K562 (cell line): ENCODE results near the gene ADM. TPM values are rescaled to one million over a fixed set of nuclear protein-coding genes. Genes with fewer than 3 reads are reported as not detected.

Experiments used
- ATAC-seq: fragments of 200-7000 bp; cut with Tn5 transposase; 3 replicates; pipeline ENCODE4 v1.9.1; 2020; ENCODE audit warnings: moderate library complexity
- BruUV-seq: library from RNA; stranded (reverse); fragments of 400-500 nt; replicated peaks from 2 replicates; lab custom pipeline; 2021; lab: Mats Ljungman, UMichigan
- CTCF ChIA-PET: fragments of 300-600 bp; formaldehyde crosslinking; extraction: SDS; loops from one replicate; lab custom pipeline; 2021; ENCODE audit warnings: low intra/inter-chr PET ratio; lab: Yijun Ruan, JAX
- POLR2A ChIA-PET: fragments of 300-600, 350-650 bp; sonication (Branson Sonifier 250); formaldehyde crosslinking; extraction: SDS; loops from one replicate; lab custom pipeline; 2021; ENCODE audit warnings: antibody characterized with exemption, inconsistent platforms; lab: Yijun Ruan, JAX
- DNase-seq, 4 experiments: peaks; one replicate each; pipeline versions ENCODE4 v3.0.0 to v3.0.0-alpha.2; 2011 to 2018; ENCODE audit warnings: low spot score in 3 of 4, mixed read lengths in 3 of 4; ENCODE audit errors: extremely low read depth in 1 of 4
- FAIRE-seq: peaks from 2 replicates; lab custom pipeline; 2011; peaks lifted over from hg19 to GRCh38; lab: Jason Lieb, UNC
- H2AFZ ChIP-seq: 2 replicates; pipeline ENCODE4 v1.6.0; 2011; ENCODE audit warnings: low read depth, low read length, control low read depth, inconsistent platforms
- H3K27ac ChIP-seq: fragments of 200-600 bp; 3 replicates; pipeline ENCODE4 v1.8.0; 2011; ENCODE audit warnings: low read depth, mild to moderate bottlenecking, control low read depth, inconsistent platforms, low read length, moderate library complexity, mixed read lengths; ENCODE audit errors: extremely low read depth
- H3K27me3 ChIP-seq, 2 experiments: fragments of 300-600 bp in 1 of 2; 2 replicates in 1 of 2; 3 replicates in 1 of 2; pipeline versions ENCODE4 v1.6.0 to v1.8.0; 2011; ENCODE audit warnings: inconsistent platforms in 2 of 2, low read length in 2 of 2, mild to moderate bottlenecking in 1 of 2, mixed read lengths in 1 of 2, moderate library complexity in 1 of 2; ENCODE audit not compliant: control insufficient read depth in 2 of 2, insufficient read depth in 2 of 2
- H3K36me3 ChIP-seq: fragments of 300-600 bp; 3 replicates; pipeline ENCODE4 v1.8.0; 2011; ENCODE audit warnings: mild to moderate bottlenecking, low read length, inconsistent platforms; ENCODE audit not compliant: control insufficient read depth, insufficient read depth
- H3K4me1 ChIP-seq, 2 experiments: fragments of 200-600 bp in 1 of 2; replicated peaks in 1 of 2; 2 replicates in 1 of 2; 3 replicates in 1 of 2; pipeline versions ENCODE4 v1.5.1 to v1.8.0; 2011; ENCODE audit warnings: inconsistent platforms in 2 of 2, low read length in 2 of 2, mild to moderate bottlenecking in 1 of 2, mixed read lengths in 1 of 2, moderate library complexity in 1 of 2; ENCODE audit not compliant: control insufficient read depth in 2 of 2, insufficient read depth in 2 of 2
- H3K4me2 ChIP-seq: 2 replicates; pipeline ENCODE4 v1.6.1; 2011; ENCODE audit warnings: low read length, control low read depth, inconsistent platforms, mixed read lengths; ENCODE audit not compliant: insufficient read depth
- H3K4me3 ChIP-seq: fragments of 200-600 bp; sonication (generic), shearing (Covaris generic); 2 replicates; pipeline ENCODE4 v1.5.1; 2016; ENCODE audit warnings: control low read depth, inconsistent platforms
- H3K79me2 ChIP-seq: fragments of 200-600 bp; 3 replicates; pipeline ENCODE4 v1.8.0; 2011; ENCODE audit warnings: low read length, inconsistent platforms; ENCODE audit not compliant: control insufficient read depth, insufficient read depth
- H3K9ac ChIP-seq, 2 experiments: 2 replicates each; pipeline versions ENCODE4 v1.6.0 to v1.6.1; 2011; ENCODE audit warnings: low read depth in 2 of 2, low read length in 2 of 2, control low read depth in 1 of 2, inconsistent platforms in 1 of 2, mild to moderate bottlenecking in 1 of 2, mixed read lengths in 1 of 2; ENCODE audit not compliant: insufficient read depth in 1 of 2
- H3K9me1 ChIP-seq: one replicate; pipeline ENCODE4 v1.6.0; 2011; ENCODE audit warnings: inconsistent platforms, mild to moderate bottlenecking, low read length, moderate library complexity; ENCODE audit not compliant: control insufficient read depth, insufficient read depth
- H3K9me3 ChIP-seq: replicated peaks from 2 replicates; pipeline ENCODE4 v1.5.1; 2011; ENCODE audit warnings: low read depth, low read length, inconsistent platforms; ENCODE audit not compliant: control insufficient read depth, insufficient read depth
- H4K20me1 ChIP-seq: replicated peaks from 2 replicates; pipeline ENCODE4 v1.6.1; 2011; ENCODE audit warnings: low read length, inconsistent platforms, mixed read lengths; ENCODE audit not compliant: control insufficient read depth, insufficient read depth
- BHLHE40 ChIP-seq: IDR thresholded peaks from 2 replicates; pipeline ENCODE4 v1.6.1; 2011; ENCODE audit warnings: low read length, improper control_type of control experiment
- GTF2A2 ChIP-seq: IDR thresholded peaks from 2 replicates; pipeline ENCODE4 v1.6.1; 2016; ENCODE audit warnings: mild to moderate bottlenecking, missing genetic modification characterization, missing compliant biosample characterization
- HSF4 ChIP-seq: fragments of 250-450 bp; sonication (Bioruptor Pico); IDR thresholded peaks from 2 replicates; pipeline ENCODE4 v2.1.2; 2022; ENCODE audit warnings: mild to moderate bottlenecking, moderate library complexity, borderline replicate concordance
- JUN ChIP-seq, 2 experiments: sonication (generic) in 1 of 2; formaldehyde crosslinking in 1 of 2; IDR thresholded peaks; 2 replicates each; pipeline versions ENCODE4 v1.6.1 to v1.8.0; 2012 to 2022; ENCODE audit warnings: borderline replicate concordance in 2 of 2, mild to moderate bottlenecking in 2 of 2, improper control_type of control experiment in 1 of 2, low read depth in 1 of 2, low read length in 1 of 2, missing genetic modification reagents in 1 of 2
- NR2C1 ChIP-seq, 2 experiments: fragments of 450-650 bp; IDR thresholded peaks; 2 replicates each; pipeline ENCODE4 v1.6.1; 2017; ENCODE audit warnings: mild to moderate bottlenecking in 2 of 2, antibody characterized with exemption in 1 of 2, inconsistent platforms in 1 of 2, missing compliant biosample characterization in 1 of 2, missing genetic modification characterization in 1 of 2
- RBM14 ChIP-seq: fragments of 200-400 bp; formaldehyde crosslinking; IDR thresholded peaks from 2 replicates; pipeline ENCODE4 v1.6.1; 2018; ENCODE audit warnings: low read depth, mild to moderate bottlenecking, low read length, moderate library complexity, borderline replicate concordance; ENCODE audit not compliant: insufficient read depth
- ZNF407 ChIP-seq: fragments of 450-650 bp; IDR thresholded peaks from 2 replicates; pipeline ENCODE4 v1.6.1; 2016; ENCODE audit warnings: low read depth
- ZNF561 ChIP-seq: fragments of 450-650 bp; formaldehyde crosslinking; conservative IDR thresholded peaks from 2 replicates; pipeline ENCODE4 v1.4.0; 2020; ENCODE audit warnings: mild to moderate bottlenecking, moderate library complexity
- WGBS: fragments of 100-300 bp; shearing (Covaris generic); methylation state at CpG from one replicate; pipeline ENCODE4 v1.1.6; 2016; ENCODE audit warnings: low coverage, mixed read lengths; ENCODE audit not compliant: insufficient coverage; ENCODE audit errors: missing lambda C conversion rate; 5-methylcytosine and 5-hydroxymethylcytosine counted together
- in situ Hi-C: fragments of 300-500 bp; cut with MboI; formaldehyde crosslinking; loops from 4 replicates; pipeline ENCODE4 v1.15.0; 2018; ENCODE audit warnings: inconsistent platforms, mixed read lengths
- intact Hi-C: fragments of 100-400 bp; cut with micrococcal nuclease; formaldehyde crosslinking; loops from 2 replicates; pipeline ENCODE4 v1.14.2; 2022
- polyA plus RNA-seq, 8 experiments: library from polyadenylated mRNA; depleted of rRNA in 4 of 8; stranded (reverse) in 5 of 8; unstranded in 3 of 8; fragments of >200 nt; fragmentation: Nextera tagmentation in 2 of 8; fragmentation: Illumina TruSeq in 1 of 8; extraction: Ambion mirVana in 2 of 8; extraction: Trizol in 1 of 8; gene quantifications; 2 replicates each; pipeline versions ENCODE4 v1.2.1 to v1.2.3, GENCODE V29; 2011 to 2014; ENCODE audit warnings: inconsistent platforms in 1 of 8, missing spikeins in 1 of 8
- total RNA-seq, 7 experiments: library from RNA; depleted of rRNA in 6 of 7; stranded (reverse); fragments of >200 nt in 6 of 7; fragmentation: Illumina TruSeq in 2 of 7; extraction: Trizol in 2 of 7; gene quantifications; 2 replicates each; pipeline versions ENCODE4 v1.2.1 to v1.2.3, GENCODE V29; 2011 to 2021; ENCODE audit warnings: low replicate concordance in 1 of 7

Gene ADM
- total and polyA plus RNA-seq, 9 of the 15 experiments (the other 6 are each of a cell fraction or from before 2014, with no cell fraction given), result 0.23 to 0.49 (median 0.32) TPM; not detected in 6

- in situ Hi-C loops (loop anchor here (25.0 kb wide), 1 partner anchor 459 kb away; no protein-coding TSS in a partner anchor), intact Hi-C loops (loop anchor here (5.0 kb wide), 2 partner anchors 46 to 329 kb away; no protein-coding TSS in a partner anchor)
- H3K9me1 ChIP-seq, result no peaks in the 10 kb centered on the region
- no peak for ATAC-seq
- ChIA-PET CTCF (no interaction called here), POLR2A (interaction anchor here (0.6 kb wide), 1 partner anchor 748 kb away, joined by 4 read pairs; the partner anchor contains the start of gene WEE1)
- H3K4me1 ChIP-seq, result peaks cover 0 to 5% of the 10 kb centered on the region in 2 experiments; a peak in 2 of 5 replicates
- H3K79me2 ChIP-seq, result no peaks in the 10 kb centered on the region
- no peak overlapping the region for H3K9ac ChIP-seq
- no peak for TF ChIP-seq ZNF407
- no peak for TF ChIP-seq NR2C1 (IDR thresholded peaks at IDR 0.05)
- TF ChIP-seq NR2C1 (tag; IDR thresholded peaks at IDR 0.05), result no peak
- no peak for TF ChIP-seq BHLHE40
- TF ChIP-seq HSF4 (CRISPR knock-in tag), result no peak
- no peak for TF ChIP-seq RBM14
- no peak for TF ChIP-seq JUN (IDR thresholded peaks at IDR 0.05; ENCODE audit: borderline replicate concordance, low read depth, low read length)
- TF ChIP-seq JUN (CRISPR knock-in tag; IDR thresholded peaks at IDR 0.05; ENCODE audit: borderline replicate concordance), result no peak
- no peak for TF ChIP-seq ZNF561 (CRISPR knock-in tag)
- TF ChIP-seq GTF2A2, result no peak
- H3K9me3 ChIP-seq, result no peaks in the 10 kb centered on the region
- no peaks in the 10 kb centered on the region for H3K36me3 ChIP-seq
- no peak for FAIRE-seq
- no peak overlapping the region for H2AFZ ChIP-seq
- no TSS peak for BruUV-seq
- no peak overlapping the region for H3K27ac ChIP-seq
- no peak for DNase-seq
- WGBS, result 13% methylated on average over 4 of the region's 4 CpGs
- no peaks in the 10 kb centered on the region; the same call in 1 of the 2 replicates for H4K20me1 ChIP-seq
- H3K4me3 ChIP-seq, result no peak overlapping the region
- peaks cover 0 to 4% of the 10 kb centered on the region in 2 experiments; a peak in 1 of 5 replicates for H3K27me3 ChIP-seq
- no peak overlapping the region for H3K4me2 ChIP-seq
Measured at GRCh38 chr11:10320736-10321465, 16.0 kb downstream of the ADM start.
